SIG-M5 treated with dmso at 0.1 percent for 504 hours (cell line): ENCODE results near the gene RLF.

Experiments
- DNase-seq: peaks from one replicate; lab custom pipeline; 2025; ENCODE audit not compliant: unreplicated experiment; lab: John Stamatoyannopoulos, UW

The RLF gene, protein sequence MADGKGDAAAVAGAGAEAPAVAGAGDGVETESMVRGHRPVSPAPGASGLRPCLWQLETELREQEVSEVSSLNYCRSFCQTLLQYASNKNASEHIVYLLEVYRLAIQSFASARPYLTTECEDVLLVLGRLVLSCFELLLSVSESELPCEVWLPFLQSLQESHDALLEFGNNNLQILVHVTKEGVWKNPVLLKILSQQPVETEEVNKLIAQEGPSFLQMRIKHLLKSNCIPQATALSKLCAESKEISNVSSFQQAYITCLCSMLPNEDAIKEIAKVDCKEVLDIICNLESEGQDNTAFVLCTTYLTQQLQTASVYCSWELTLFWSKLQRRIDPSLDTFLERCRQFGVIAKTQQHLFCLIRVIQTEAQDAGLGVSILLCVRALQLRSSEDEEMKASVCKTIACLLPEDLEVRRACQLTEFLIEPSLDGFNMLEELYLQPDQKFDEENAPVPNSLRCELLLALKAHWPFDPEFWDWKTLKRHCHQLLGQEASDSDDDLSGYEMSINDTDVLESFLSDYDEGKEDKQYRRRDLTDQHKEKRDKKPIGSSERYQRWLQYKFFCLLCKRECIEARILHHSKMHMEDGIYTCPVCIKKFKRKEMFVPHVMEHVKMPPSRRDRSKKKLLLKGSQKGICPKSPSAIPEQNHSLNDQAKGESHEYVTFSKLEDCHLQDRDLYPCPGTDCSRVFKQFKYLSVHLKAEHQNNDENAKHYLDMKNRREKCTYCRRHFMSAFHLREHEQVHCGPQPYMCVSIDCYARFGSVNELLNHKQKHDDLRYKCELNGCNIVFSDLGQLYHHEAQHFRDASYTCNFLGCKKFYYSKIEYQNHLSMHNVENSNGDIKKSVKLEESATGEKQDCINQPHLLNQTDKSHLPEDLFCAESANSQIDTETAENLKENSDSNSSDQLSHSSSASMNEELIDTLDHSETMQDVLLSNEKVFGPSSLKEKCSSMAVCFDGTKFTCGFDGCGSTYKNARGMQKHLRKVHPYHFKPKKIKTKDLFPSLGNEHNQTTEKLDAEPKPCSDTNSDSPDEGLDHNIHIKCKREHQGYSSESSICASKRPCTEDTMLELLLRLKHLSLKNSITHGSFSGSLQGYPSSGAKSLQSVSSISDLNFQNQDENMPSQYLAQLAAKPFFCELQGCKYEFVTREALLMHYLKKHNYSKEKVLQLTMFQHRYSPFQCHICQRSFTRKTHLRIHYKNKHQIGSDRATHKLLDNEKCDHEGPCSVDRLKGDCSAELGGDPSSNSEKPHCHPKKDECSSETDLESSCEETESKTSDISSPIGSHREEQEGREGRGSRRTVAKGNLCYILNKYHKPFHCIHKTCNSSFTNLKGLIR (N-terminal part only)

DNA sequence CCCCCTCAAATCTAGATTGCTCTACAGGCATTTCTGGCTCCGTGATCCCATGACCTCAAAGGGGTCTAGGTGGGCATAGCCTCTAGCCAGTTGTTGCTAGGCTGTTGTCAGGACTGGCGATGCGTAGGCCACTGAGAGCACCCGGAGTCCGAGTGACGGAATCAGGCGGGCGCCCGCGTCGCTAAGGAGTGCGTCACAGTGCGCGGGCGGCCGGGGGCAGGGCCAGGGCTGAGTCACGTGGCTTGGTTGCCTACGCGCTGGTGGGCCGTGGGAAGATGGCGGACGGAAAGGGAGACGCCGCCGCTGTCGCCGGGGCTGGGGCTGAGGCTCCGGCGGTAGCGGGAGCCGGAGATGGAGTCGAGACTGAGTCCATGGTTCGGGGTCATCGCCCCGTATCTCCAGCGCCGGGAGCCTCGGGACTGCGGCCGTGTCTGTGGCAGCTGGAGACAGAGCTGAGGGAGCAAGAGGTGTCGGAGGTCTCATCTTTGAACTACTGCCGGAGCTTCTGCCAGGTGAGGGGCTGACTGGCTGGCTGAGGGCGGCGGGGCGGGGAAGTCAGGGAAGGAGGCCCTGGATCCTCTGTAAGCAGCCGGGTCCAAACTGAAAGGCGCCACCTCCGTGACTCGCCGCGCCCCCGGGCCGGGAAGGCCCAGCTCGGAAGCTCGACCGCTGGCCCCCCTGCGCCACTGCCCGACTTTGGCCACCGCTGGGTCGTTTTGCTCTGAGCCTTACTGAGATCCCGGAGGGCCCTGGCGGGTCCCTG, at the start of gene RLF:
RLF (plus strand) TSS at position 263 of the 763 bp plus-strand sequence; CDS start at position 276, 13 bp downstream.
- DNase-seq, result peak; percentile 91

DNA sequence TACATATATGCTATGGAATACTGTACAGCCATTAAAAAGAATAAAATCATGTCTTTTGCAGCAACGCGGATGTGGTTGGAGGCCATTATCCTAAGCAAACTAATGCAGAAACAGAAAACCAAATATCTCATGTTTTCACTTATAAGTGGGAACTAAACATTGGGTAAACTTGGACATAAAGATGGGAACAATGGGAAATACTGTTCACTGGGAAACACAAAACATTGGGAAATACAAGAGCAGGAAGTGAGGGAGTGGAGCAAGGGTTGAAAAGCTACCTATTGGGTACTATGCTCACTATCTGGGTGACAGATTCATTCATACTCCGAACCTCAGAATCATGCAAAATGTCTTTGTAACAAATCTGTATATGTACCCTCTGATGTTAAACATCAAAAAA, 46.8 kb upstream of the RLF start:
- DNase-seq, result no peak

DNA sequence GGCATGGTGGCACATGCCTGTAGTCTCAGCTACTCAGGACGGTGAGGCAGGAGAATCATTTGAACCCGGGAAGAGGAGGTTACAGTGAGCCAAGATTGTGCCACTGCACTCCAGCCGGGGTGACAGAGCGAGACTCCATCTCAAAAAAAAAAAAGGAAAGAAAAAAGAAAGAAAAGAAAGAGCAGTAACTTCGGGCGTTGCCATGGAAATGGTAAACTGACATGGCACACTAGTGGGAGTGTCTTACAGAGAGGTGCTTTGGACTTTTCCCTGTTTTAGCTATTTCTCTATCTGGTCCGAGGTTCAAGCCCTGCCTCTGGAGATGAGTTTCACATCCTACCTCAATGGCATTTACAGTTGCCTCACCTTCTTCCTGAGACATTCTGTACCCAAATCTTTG, 41.1 kb upstream of the RLF start:
- DNase-seq, result no peak

- DNase-seq, result no peak
Observed at GRCh38 chr1:40122855-40123254, 38.3 kb upstream of the RLF start.

DNA sequence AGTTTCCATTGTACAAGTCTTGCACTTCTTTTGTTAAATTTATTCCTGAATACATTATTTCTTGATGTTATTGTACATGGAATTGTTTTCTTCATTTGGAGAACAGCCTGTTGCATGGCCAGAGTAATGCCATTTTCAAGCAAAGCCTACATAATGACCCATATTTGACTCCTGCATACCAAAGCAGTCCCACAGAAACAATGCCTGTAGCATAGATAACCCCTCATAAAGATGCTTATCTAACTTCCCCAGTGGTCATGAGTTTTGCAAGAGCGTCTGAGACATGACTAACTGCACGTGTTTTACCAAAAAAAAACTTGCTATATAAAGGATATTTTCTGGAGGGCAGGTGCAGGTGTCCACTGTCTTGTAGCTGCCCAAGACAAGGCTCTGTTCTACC, 30.3 kb upstream of the RLF start:
- DNase-seq, result peak; percentile 69

GRCh38 chr1:40132383-40133311, 28.5 kb upstream of the RLF start:
- no peak for DNase-seq

GRCh38 chr1:40133312-40133665, 27.9 kb upstream of the RLF start:
- no peak for DNase-seq

- no peak for DNase-seq
Observed at GRCh38 chr1:40133839-40134238, 27.3 kb upstream of the RLF start.

DNA sequence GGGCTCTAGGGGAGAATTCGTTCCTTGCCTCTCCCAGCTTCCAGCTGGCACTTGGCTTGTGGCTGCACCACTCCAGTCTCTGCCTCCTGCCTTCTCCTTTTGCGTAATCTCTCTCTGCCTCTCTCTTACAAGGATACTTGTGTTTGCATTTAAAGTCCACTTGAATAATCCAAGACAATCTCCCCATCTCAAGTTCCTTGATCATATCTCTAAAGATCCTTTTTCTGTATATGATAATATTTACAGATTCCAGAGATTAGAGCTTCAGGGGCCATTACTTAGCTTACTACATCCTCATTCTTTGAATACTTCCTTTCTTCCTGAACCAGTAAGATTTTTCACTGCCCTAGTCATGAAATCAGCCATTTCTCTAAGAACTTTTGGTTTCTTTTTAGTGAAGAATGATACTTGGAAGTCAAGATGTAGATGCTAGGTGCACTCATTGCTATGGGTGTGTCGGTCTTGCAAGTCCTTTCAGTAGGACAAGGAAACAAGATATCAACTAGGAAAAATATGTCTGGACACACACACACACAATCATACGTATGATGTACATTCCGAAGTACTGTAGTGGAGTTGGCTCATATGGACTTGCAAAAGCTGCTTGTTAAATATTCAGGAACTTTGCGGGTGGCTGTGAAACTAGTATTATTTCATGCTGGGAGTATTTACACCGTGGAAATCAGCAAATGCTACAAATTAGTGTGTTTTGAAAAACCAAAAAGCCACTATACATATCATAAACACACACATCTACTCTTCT, 20.8 kb upstream of the RLF start:
- DNase-seq, result peak; percentile 25

- no peak for DNase-seq
Observed at GRCh38 chr1:40141878-40142535, 19.2 kb upstream of the RLF start.

DNA sequence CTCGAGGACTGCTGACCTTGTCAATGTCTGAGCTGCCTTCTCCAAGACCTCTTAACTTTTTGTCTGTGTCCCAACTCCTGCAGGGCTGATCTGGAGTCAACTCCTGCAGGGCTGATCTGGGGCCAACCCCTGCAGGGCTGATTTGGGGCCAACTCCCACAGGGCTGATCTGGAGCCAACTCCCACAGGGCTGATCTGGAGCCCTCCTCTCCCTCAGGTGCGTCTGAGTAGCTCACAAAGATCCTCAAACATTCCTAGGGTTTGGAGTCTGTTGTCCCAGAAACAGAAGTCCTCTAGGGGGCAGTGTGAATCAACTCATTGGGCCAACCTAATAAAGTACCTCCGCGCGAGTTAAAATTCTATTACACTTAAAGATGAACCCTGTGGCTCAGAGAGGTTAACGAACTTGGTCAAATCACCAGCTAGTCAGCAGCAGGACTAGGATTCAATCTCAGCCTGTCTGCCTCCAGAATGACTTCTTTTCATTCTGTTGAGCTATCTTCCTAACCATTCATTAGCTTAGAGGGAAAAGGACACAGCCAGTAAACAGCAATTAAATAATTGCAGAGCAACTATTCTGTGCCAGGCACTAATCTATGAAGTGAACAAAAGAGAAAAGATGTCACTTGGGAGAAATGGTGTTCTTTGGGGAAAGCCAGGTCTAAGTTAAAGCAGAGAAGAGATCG, 17.2 kb upstream of the RLF start:
- DNase-seq, result peak; percentile 62

DNA sequence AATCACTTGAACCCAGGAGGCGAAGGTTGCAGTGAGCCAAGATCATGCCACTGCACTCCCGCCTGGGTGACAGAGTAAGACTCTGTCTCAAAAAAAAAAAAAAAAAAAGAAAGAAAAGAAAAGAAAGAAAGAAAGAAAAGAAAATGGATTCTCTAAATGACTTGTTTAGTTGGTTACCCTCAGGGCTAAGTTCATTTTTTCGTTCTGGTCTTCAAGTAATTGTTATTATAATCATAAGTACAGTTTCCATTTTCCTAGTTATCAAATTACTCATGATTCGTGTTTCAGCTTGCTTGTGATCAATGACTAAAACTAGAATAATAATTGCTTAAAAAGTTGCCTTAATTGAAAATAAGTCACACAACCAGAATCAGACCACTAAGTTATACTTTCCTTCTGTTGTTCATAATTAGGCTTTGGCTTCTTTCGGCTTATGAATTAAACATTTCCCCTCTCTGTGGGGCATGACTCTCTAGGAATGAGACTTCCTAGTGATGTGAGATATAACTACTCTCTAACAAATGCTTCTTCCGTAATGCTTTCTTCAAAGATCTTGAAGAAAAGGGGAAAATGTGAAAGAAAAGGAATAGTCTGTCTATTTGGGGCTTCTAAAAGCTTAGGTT, 9.6 kb upstream of the RLF start:
- no peak for DNase-seq

DNA sequence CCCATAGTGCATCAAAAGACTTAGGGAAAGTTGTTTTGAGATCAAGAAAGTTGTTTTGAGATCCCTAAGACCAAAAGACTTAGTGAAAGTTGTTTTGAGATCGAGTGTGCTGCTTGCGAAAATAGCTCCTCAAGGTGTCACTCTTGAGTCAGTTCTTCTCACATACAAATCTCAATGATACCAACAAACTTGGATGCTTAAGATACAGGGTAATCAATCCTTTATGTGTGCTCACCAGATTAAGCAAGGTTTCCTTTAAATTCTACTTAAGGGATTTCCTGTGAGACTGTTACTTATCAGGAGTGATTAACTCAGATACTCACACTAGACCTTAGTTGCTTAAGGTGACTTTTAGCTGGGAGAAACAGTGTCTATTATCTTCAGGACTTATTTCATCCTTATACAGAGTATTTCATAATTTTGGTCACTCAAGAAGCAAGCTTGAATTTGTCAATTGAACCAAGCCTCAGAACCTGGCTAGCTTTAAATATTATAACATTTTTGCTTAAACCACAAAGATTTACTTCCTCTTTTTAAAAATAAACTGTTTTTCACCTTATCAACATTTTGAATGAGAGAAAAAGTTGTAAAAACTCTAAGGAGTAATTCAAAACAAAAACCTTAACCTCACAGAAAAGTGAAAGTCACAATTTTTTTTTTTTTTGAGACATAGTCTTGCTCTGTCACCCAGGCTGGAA, 8.0 kb upstream of the RLF start:
- DNase-seq, result peak; percentile 71

DNA sequence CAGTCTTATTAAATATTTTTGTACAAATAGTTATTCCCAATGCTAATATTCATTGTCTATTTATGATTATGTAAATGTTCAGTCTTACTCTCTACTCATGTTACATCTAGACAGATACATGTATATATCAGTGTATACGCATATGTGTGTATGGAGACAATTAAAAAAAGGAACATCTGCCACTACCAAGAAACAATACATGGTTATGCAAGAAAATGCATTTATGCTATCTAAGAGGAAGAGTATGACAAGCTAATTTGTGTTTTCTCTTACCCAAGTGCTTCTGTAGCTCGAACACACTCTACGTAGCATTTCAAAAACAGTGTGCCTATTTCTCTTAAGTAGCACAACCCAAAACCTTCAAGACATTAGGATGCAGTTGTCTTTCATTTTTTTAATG, 6.1 kb upstream of the RLF start:
- DNase-seq, result no peak

GRCh38 chr1:40155910-40156309, 5.3 kb upstream of the RLF start:
- DNase-seq, result no peak

DNA sequence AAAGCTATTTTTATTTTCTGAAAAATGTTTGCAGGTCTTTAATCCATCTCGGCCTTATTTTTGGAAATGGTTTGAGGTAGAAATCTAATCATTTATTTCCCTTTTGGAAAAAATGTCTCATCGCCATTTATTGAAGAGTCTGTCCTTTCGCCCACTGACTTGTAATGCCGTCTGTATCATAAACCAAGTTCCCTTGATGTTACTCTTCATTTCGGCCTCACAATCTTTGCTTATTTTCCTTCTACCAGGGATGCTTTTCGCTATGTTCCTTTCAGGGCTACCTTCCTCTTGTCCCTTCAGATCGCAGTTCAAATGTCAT, 422 bp upstream of the RLF start:
- no peak for DNase-seq

DNA sequence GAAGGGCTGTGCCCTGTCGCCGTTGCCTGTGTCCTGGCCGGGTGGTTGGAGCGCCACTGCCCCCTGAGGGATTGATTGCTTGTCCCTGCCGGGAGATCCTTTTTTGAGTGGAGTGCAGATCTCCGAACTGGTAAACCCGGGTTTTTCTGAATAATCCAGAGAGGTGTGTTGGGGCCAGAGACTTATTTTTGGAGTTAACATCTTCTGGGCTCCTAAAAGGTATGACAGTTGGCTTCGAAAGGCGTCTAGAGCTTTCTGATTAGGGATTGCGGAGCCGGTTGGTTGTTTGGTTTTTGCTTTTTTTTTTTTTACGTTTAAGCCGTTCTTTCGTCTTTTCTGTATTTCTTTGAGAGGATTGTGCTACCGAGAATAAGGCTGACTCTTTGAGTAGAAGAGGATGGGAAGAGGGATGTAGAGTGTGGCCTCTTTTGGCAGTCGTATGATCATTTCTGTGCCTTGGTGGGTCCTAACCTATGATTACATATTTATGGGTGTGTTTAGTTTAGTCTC, 756 bp downstream of the RLF start:
- DNase-seq, result no peak
